SK-N-DZ (cell line): ENCODE data around the gene AFAP1.
A peak's percentile ranks its signal among the peaks of the same experiment; 100 is the strongest.

Experiments used
- DNase-seq: peaks from one replicate; pipeline ENCODE4 v3.0.0-alpha.2; 2015; ENCODE audit warnings: low spot score

The AFAP1 gene

GRCh38 chr4:7719354-7720174 lies 220.1 kb downstream of the AFAP1 start:
- peak; percentile 56 for DNase-seq

DNA sequence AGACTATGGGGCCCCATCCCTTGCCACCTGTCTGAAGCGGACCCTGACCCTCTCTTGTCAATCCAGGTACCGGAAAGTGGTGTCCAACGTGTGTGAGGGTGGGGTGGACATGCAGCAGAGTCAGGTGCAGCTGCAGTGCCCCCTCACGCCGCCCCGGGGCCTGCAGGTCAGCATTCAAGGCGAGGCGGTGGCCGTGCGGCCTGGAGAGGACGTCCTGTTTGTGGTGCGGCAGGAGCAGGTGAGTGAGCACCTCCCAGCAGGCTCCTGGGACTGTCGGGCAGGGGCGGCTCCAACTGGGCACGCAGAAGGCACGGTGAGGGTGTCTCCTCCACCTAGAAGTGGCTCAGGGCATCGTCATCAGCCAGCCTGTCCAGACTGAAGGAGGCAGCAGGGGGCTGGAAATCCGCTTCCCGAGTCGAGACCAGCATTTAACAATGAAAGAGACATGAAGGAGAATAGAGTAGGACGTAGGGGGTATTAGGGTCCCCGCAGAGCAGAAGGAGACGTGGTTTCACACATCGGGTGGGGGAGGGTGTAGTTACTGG lies 221.6 kb downstream of the AFAP1 start:
- DNase-seq: no peak

DNA sequence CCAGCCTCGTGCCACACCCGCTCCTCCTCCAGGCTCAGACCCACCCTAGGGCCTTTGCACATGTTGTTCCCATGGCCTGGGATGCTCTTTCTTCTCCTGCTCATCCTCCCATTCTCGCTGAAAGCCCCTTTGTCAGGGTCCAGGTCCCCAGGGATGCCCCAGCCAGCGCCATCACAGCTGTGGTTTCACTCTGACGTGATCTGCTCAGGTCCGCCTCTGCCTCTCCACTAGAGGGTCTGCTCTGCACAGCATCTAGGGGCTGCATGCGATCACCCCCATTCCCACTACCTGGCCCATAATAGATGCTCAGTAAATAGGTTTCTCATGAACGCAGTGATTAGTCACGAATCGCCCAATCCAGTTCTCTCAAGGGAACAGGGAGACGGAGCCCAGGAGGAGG lies 222.5 kb downstream of the AFAP1 start:
- no peak for DNase-seq

GRCh38 chr4:7716010-7716721 lies 223.5 kb downstream of the AFAP1 start:
- no peak for DNase-seq

DNA sequence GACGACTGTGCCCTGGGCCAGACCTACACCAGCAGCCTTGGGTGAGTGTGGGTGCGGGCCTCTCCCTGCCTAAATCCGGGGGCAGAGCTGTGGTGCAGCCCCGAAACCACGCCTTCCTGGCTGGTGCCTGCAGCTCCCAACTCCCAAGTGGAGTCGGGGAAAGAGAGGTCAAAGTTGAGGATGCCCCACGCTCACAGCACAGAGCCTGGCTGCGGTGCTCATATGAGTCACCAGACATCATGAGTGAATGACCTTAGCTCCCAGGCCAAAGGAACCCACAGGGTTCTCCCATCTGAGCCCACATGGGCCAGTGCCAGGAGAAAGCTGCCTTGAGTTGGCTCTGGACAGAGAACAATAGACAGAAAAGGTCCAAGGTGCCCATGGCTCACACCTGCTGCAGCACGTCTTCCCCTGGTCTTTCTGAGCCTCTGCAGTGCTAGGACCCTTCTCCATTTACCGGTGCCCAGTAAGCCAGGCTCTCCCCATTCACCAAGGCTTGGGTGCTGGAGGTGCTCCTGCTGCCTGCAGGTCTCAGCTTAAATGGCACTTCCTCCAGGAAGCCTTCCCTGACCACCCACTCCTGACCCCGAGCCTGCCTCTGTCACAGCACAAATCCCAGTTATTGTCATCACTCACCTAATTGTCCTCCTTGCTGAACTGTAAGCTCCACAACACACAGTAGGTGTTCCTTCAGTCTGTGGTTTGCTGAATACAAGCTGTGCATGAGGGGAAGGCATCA lies 224.2 kb downstream of the AFAP1 start:
- DNase-seq: no peak

DNA sequence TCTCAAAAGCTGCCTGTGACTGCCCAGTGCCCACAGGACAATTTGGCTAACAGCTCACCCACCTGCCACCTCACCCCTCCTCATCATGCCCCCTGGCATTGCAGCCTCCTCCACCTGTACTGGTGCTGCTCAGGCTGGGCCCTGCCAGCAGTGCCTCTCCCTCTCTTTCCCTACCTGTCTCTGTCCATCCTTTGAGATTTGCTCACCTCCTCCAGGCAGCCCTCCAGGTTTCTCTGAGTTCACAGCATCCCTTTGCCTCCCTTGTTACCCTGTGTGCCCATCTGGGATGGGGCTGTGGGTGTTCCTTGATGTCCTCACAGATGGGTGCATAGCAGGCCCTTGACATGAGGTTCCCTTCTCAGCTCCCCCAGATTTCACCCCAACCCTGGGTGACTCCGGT lies 224.9 kb downstream of the AFAP1 start:
- no peak for DNase-seq

GRCh38 chr4:7714176-7714575 lies 225.5 kb downstream of the AFAP1 start:
- DNase-seq: no peak

- DNase-seq: no peak
Measured at GRCh38 chr4:7713757-7714156, 225.9 kb downstream of the AFAP1 start.

DNA sequence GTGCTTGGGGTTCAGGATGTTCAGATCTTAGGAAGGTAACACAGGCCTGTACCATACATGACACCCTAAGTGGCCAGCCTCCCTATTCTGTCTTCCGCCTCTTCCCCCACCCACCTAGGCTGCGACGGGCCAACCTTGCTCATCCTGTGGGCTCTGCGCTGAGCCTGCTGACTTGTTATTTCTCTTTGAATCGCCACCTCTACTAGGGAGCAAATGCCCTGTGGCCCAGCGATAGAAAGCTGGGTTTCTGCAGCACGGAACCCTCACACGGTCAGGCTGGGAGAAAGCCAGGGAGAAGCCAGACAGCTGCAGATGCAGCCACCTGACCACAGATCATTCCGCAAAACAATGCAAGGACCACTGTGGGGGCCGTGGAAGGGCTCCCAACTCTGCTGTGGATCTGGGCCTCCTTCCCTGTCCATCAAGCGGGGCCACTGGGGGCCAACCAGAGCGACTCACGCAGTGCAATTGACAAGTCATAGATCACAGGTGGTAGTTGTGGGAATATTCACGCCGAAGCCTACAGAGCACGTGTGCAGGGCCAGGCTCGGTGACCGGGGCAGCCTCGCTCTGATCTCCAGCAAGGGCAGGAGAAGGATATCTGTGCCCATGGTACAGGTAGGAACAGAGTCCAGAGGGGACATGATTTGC lies 227.5 kb downstream of the AFAP1 start:
- no peak for DNase-seq

DNA sequence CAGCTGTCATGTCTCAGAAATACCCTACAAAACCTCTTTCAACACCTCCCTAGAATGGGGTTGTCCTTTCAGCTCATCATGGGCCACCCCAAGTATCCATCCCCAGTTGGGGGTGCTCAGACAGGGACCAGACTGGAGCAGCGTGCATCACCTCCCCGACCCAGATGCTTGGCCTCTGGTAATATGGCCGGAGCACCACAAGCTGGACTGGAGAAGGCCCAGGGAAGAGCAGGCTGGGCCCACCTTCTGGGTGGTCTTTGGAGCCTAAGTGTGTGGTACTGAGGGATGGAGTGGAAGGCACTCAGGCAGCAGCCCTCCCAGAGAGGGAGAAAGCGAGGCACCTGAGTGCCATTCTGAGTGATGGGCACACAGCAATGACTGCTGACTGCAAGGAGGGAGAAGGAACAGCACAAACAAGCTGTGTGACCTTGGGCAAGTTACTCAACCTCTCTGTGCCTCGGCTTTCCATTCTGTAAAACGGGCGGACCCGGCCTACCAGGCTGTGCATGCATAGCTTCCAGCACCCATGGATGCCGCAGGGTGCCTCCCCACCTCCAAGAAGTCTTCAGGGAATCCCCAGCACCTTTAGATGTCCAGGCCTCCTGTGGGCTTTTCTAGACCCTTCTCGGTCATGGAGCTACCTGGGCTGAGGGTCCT lies 228.2 kb downstream of the AFAP1 start:
- DNase-seq: no peak

DNA sequence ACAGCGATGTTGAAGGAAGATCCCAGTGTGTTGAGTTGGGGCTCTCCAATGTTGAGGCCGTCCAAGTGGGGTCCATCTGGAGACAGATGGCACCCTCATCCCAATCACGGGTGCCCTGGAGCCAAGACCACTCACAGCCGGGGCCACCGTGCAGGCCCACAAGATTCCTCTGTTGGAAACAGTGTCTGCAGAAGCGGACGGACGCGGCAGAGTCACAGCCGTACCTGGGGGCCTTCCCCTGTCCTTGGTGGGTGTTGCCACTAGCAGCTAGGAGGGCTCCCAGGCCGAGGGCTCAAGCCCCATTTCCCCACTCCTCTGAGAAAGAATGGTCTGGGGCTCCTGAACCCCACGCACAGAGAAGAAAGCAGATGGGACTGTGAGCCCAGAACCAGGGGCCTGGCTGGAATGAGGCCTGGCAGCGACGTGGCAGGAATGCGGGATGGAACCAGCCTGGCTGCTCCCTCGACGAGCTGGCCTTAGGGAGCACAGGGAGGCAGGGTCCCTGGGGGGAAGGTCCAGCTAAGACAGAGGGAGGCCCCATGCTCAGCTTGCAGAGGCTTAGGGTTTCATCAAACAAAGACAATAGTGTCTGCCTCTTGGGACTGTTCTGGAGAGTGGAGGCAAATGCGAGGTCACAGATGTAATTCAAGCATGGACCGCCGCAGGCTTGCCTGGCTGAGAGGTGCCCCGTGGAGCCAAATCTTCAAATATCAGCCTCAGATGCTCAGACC lies 228.9 kb downstream of the AFAP1 start:
- DNase-seq: no peak

GRCh38 chr4:7710126-7710525 lies 229.5 kb downstream of the AFAP1 start:
- DNase-seq: no peak

- no peak for DNase-seq
Measured at GRCh38 chr4:7709431-7709830, 230.2 kb downstream of the AFAP1 start.

DNA sequence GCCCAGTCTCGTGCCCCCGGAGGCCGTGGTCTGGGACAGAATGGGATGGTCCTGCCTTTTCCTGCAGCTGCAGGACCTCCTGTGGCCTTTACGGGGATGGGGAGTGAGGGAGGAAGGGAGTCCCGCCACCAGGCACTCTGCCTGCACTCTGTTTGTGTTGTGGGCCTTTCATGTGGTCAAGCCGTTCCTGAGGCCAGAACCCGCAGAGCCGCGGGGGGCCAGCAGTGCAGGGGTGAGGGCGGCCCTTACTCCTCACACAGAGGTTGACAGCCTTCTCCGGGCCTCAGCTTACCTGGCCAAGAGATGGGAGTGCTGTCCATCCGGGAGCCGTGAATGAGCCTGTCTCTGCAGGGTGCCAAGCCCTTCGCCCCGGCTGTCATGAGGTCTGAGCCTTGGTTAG lies 230.7 kb downstream of the AFAP1 start:
- DNase-seq: no peak
